GM23338 (cell line): ENCODE data around the gene ANAPC7. TPM values are rescaled to one million over a fixed set of nuclear protein-coding genes. Genes with fewer than 3 reads are reported as not detected.

Source experiments
- ATAC-seq: fragments of 200-7000 bp; cut with Tn5 transposase; 3 replicates; pipeline ENCODE4 v1.9.1; 2020
- DNase-seq: peaks from one replicate; pipeline ENCODE4 v3.0.0-alpha.2; 2015; ENCODE audit warnings: low spot score
- H2AFZ ChIP-seq: fragments of 200-600 bp; sonication (generic); 2 replicates; pipeline ENCODE4 v1.8.0; 2016; ENCODE audit warnings: antibody characterized with exemption, mild to moderate bottlenecking, moderate library complexity
- H3F3A ChIP-seq: fragments of 200-600 bp; sonication (generic); replicated peaks from 2 replicates; pipeline ENCODE4 v1.8.0; 2017; ENCODE audit warnings: antibody characterized with exemption, mixed run types, low read depth
- H3K27ac ChIP-seq: fragments of 200-600 bp; sonication (generic); 2 replicates; pipeline ENCODE4 v1.6.1; 2016; ENCODE audit warnings: low read depth
- H3K27me3 ChIP-seq: fragments of 200-600 bp; sonication (generic); 2 replicates; pipeline ENCODE4 v1.8.0; 2016; ENCODE audit warnings: mild to moderate bottlenecking, mixed run types, moderate library complexity; ENCODE audit not compliant: insufficient read depth
- H3K36me3 ChIP-seq: fragments of 200-600 bp; sonication (generic); 2 replicates; pipeline ENCODE4 v1.8.0; 2016; ENCODE audit warnings: mild to moderate bottlenecking; ENCODE audit not compliant: insufficient read depth
- H3K4me1 ChIP-seq: fragments of 200-600 bp; sonication (generic); 2 replicates; pipeline ENCODE4 v1.8.0; 2016; ENCODE audit warnings: mild to moderate bottlenecking, moderate library complexity; ENCODE audit not compliant: insufficient read depth
- H3K4me2 ChIP-seq: fragments of 200-600 bp; sonication (generic); 2 replicates; pipeline ENCODE4 v1.7.1; 2017; ENCODE audit warnings: mixed run types
- H3K4me3 ChIP-seq: fragments of 200-600 bp; sonication (generic); 2 replicates; pipeline ENCODE4 v1.6.1; 2016; ENCODE audit warnings: mixed run types
- H3K79me2 ChIP-seq: fragments of 200-600 bp; sonication (generic); replicated peaks from 2 replicates; pipeline ENCODE4 v1.8.0; 2017; ENCODE audit warnings: mild to moderate bottlenecking; ENCODE audit not compliant: insufficient read depth
- H3K9me2 ChIP-seq: fragments of 200-600 bp; sonication (generic); 2 replicates; pipeline ENCODE4 v1.8.0; 2017; ENCODE audit not compliant: insufficient read depth
- H4K20me1 ChIP-seq: fragments of 200-600 bp; sonication (generic); replicated peaks from 2 replicates; pipeline ENCODE4 v1.8.0; 2017; ENCODE audit warnings: mild to moderate bottlenecking; ENCODE audit not compliant: insufficient read depth
- H3K27ac Mint-ChIP-seq: 2 replicates; pipeline ENCODE4 v1.8.0; 2020; ENCODE audit warnings: inconsistent platforms, mild to moderate bottlenecking, moderate library complexity, mixed read lengths
- H3K27me3 Mint-ChIP-seq: 3 replicates; pipeline ENCODE4 v1.8.0; 2022; ENCODE audit warnings: low read depth, mild to moderate bottlenecking, moderate library complexity, mixed read lengths, inconsistent platforms; ENCODE audit not compliant: insufficient read depth, poor library complexity
- H3K36me3 Mint-ChIP-seq: 3 replicates; pipeline ENCODE4 v1.8.0; 2021; ENCODE audit warnings: low read depth, mild to moderate bottlenecking, inconsistent platforms, moderate library complexity, mixed read lengths
- H3K4me1 Mint-ChIP-seq: 3 replicates; pipeline ENCODE4 v1.8.0; 2020; ENCODE audit warnings: mild to moderate bottlenecking, inconsistent platforms, mixed read lengths
- H3K4me3 Mint-ChIP-seq: 3 replicates; pipeline ENCODE4 v1.8.0; 2021; ENCODE audit warnings: moderate library complexity, mild to moderate bottlenecking, inconsistent platforms, mixed read lengths
- H3K9me3 Mint-ChIP-seq: 3 replicates; pipeline ENCODE4 v1.8.0; 2020; ENCODE audit warnings: moderate library complexity, mild to moderate bottlenecking, inconsistent platforms, mixed read lengths
- EZH2 ChIP-seq: fragments of 200-600 bp; sonication (generic); IDR thresholded peaks from one replicate; pipeline ENCODE4 v1.8.0; 2017; ENCODE audit warnings: antibody characterized with exemption, mild to moderate bottlenecking, low read depth; ENCODE audit not compliant: unreplicated experiment
- EZH2phosphoT487 ChIP-seq: fragments of 200-600 bp; sonication (generic); IDR thresholded peaks from one replicate; pipeline ENCODE4 v1.8.1; 2018; ENCODE audit warnings: antibody characterized with exemption; ENCODE audit not compliant: unreplicated experiment
- NANOG ChIP-seq: IDR thresholded peaks from 2 replicates; pipeline ENCODE4 v1.6.1; 2016; ENCODE audit warnings: antibody characterized with exemption, borderline replicate concordance
- POLR2AphosphoS5 ChIP-seq: IDR thresholded peaks from 2 replicates; pipeline ENCODE4 v1.6.1; 2016; ENCODE audit warnings: antibody characterized with exemption, low read depth
- REST ChIP-seq: IDR thresholded peaks from one replicate; pipeline ENCODE4 v1.6.1; 2018; ENCODE audit warnings: antibody characterized with exemption; ENCODE audit not compliant: unreplicated experiment
- STAT1 ChIP-seq: IDR thresholded peaks from one replicate; pipeline ENCODE4 v1.6.1; 2016; ENCODE audit warnings: antibody characterized with exemption; ENCODE audit not compliant: unreplicated experiment
- ZNF114 ChIP-seq: fragments of 250-450 bp; sonication (Bioruptor Pico); IDR thresholded peaks from 2 replicates; pipeline ENCODE4 v1.5.0; 2020; ENCODE audit warnings: mild to moderate bottlenecking, moderate library complexity
- ZNF331 ChIP-seq: fragments of 250-450 bp; sonication (Bioruptor Pico); IDR thresholded peaks from 2 replicates; pipeline ENCODE4 v1.5.0; 2020; ENCODE audit warnings: low read depth, mild to moderate bottlenecking, moderate library complexity
- polyA plus RNA-seq: library from polyadenylated mRNA; unstranded; fragments of >200 nt; fragmentation: Nextera tagmentation; extraction: Ambion mirVana; gene quantifications from 2 replicates; pipeline ENCODE4 v1.2.1, GENCODE V29; 2016
- total RNA-seq: library from RNA; depleted of rRNA; stranded (reverse); fragments of >200 nt; shearing (Covaris generic); gene quantifications from 2 replicates; pipeline ENCODE4 v1.2.3, GENCODE V29; 2014
- TF ChIP-seq, protein P1 (sequence below): fragments of 250-450 bp; sonication (Bioruptor Pico); IDR thresholded peaks from 2 replicates; pipeline ENCODE4 v1.5.0; 2020; ENCODE audit warnings: mild to moderate bottlenecking, moderate library complexity
- TF ChIP-seq, protein P2 (sequence below): IDR thresholded peaks from 2 replicates; pipeline ENCODE4 v1.6.1; 2016; ENCODE audit warnings: antibody characterized with exemption

Gene ANAPC7
- total and polyA plus RNA-seq, 2 experiments from 2014 or later: 71.0 to 99.3 TPM

DNA sequence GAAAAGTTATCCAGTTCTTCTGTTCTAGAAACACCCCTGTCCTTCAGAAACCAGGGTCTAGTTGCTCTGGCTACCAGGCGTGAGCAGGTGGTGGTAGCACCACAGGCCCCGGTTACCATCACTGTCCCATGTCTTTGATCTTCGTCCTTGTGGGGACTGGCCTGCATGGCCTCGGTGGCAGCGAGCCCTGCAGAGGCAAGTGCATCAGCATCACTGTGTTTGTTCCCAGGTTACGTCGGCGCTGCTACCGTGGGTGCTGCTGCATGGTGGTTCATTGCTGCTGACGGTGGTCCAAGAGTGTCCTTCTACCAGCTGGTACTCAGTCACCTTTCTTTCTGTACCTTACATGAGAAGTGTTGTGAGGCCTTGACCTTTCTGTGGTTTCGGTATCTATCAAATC, 58.9 kb downstream of the ANAPC7 start (continued):
- TF ChIP-seq, protein P1, sequence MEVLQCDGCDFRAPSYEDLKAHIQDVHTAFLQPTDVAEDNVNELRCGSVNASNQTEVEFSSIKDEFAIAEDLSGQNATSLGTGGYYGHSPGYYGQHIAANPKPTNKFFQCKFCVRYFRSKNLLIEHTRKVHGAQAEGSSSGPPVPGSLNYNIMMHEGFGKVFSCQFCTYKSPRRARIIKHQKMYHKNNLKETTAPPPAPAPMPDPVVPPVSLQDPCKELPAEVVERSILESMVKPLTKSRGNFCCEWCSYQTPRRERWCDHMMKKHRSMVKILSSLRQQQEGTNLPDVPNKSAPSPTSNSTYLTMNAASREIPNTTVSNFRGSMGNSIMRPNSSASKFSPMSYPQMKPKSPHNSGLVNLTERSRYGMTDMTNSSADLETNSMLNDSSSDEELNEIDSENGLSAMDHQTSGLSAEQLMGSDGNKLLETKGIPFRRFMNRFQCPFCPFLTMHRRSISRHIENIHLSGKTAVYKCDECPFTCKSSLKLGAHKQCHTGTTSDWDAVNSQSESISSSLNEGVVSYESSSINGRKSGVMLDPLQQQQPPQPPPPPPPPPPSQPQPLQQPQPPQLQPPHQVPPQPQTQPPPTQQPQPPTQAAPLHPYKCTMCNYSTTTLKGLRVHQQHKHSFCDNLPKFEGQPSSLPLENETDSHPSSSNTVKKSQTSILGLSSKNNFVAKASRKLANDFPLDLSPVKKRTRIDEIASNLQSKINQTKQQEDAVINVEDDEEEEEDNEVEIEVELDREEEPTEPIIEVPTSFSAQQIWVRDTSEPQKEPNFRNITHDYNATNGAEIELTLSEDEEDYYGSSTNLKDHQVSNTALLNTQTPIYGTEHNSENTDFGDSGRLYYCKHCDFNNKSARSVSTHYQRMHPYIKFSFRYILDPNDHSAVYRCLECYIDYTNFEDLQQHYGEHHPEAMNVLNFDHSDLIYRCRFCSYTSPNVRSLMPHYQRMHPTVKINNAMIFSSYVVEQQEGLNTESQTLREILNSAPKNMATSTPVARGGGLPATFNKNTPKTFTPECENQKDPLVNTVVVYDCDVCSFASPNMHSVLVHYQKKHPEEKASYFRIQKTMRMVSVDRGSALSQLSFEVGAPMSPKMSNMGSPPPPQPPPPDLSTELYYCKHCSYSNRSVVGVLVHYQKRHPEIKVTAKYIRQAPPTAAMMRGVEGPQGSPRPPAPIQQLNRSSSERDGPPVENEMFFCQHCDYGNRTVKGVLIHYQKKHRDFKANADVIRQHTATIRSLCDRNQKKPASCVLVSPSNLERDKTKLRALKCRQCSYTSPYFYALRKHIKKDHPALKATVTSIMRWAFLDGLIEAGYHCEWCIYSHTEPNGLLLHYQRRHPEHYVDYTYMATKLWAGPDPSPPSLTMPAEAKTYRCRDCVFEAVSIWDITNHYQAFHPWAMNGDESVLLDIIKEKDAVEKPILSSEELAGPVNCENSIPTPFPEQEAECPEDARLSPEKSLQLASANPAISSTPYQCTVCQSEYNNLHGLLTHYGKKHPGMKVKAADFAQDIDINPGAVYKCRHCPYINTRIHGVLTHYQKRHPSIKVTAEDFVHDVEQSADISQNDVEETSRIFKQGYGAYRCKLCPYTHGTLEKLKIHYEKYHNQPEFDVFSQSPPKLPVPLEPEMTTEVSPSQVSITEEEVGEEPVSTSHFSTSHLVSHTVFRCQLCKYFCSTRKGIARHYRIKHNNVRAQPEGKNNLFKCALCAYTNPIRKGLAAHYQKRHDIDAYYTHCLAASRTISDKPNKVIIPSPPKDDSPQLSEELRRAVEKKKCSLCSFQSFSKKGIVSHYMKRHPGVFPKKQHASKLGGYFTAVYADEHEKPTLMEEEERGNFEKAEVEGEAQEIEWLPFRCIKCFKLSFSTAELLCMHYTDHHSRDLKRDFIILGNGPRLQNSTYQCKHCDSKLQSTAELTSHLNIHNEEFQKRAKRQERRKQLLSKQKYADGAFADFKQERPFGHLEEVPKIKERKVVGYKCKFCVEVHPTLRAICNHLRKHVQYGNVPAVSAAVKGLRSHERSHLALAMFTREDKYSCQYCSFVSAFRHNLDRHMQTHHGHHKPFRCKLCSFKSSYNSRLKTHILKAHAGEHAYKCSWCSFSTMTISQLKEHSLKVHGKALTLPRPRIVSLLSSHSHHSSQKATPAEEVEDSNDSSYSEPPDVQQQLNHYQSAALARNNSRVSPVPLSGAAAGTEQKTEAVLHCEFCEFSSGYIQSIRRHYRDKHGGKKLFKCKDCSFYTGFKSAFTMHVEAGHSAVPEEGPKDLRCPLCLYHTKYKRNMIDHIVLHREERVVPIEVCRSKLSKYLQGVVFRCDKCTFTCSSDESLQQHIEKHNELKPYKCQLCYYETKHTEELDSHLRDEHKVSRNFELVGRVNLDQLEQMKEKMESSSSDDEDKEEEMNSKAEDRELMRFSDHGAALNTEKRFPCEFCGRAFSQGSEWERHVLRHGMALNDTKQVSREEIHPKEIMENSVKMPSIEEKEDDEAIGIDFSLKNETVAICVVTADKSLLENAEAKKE (CRISPR knock-in tag): no peak
- TF ChIP-seq NANOG (no peak), ZNF114 (CRISPR knock-in tag) (no peak)

DNA sequence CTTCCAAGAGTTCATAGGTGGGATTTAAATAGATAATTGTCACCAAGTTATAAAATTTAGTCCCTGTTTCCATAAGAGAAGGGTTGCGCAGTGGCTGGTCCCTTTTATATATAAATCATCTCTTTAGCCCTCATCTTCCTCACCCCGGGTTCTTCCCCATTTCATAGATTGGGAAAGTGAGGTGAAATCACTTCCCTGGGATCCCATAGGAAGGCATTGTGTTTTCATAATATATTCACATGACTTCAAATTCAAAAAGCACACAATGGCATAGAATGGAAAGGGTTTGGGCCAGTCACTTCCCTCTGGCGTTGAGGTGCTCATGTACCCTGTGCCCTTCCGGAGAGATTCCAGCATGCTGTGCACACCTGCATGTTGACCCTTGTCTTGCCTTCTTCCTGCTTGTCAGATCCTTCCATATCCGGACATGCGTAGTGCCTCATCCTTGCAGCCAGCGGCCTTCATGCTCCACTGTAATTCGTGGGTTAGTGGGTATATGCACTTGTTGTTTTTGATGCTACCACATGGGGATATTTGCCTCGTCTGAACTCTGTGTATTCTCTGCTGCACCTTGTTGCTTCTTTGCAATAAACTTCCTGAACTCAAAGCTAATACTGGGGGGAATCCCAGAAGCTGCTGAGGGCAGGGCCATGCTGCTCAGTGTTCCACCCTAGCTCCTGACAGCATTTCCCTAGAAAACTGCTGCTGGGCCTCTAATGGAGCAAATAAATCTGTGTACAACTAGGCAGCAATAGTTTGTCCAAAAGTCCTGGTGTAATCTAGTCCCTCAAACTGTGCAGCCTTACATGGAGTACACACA, 59.6 kb downstream of the ANAPC7 start:
- Mint-ChIP-seq H3K9me3 (no peaks in the 10 kb centered on the region), H3K4me3 (no peak overlapping the region), H3K27ac (no peak overlapping the region), H3K27me3 (peaks cover 2% of the 10 kb centered on the region), H3K4me1 (peaks cover 1% of the 10 kb centered on the region; the same call in 1 of the 3 replicates), H3K36me3 (peaks cover 97% of the 10 kb centered on the region)
- no peak for ATAC-seq
- Histone ChIP-seq H3K36me3 (peaks cover 88% of the 10 kb centered on the region), H3K9me2 (no peaks in the 10 kb centered on the region), H3K4me2 (no peak overlapping the region), H3K27ac (no peak overlapping the region), H3K4me3 (no peak overlapping the region), H4K20me1 (peaks cover 35% of the 10 kb centered on the region), H3F3A (peaks cover 14% of the 10 kb centered on the region; the same call in 1 of the 2 replicates), H3K79me2 (no peaks in the 10 kb centered on the region), H3K27me3 (no peaks in the 10 kb centered on the region), H3K4me1 (no peaks in the 10 kb centered on the region), H2AFZ (no peak overlapping the region)
- DNase-seq: no peak
- TF ChIP-seq, protein P2, sequence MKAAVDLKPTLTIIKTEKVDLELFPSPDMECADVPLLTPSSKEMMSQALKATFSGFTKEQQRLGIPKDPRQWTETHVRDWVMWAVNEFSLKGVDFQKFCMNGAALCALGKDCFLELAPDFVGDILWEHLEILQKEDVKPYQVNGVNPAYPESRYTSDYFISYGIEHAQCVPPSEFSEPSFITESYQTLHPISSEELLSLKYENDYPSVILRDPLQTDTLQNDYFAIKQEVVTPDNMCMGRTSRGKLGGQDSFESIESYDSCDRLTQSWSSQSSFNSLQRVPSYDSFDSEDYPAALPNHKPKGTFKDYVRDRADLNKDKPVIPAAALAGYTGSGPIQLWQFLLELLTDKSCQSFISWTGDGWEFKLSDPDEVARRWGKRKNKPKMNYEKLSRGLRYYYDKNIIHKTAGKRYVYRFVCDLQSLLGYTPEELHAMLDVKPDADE: no peak
- TF ChIP-seq REST (no peak), ZNF114 (CRISPR knock-in tag) (no peak), STAT1 (no peak), NANOG (no peak), POLR2AphosphoS5 (no peak), ZNF331 (no peak), EZH2phosphoT487 (no peak), EZH2 (no peak)
